HepG2 (cell line): ENCODE results near the gene SUOX. TPM values are rescaled to one million over a fixed set of nuclear protein-coding genes. Genes with fewer than 3 reads are reported as not detected.

Experiments
- BORCS8-MEF2B ChIP-seq: sonication (generic); formaldehyde crosslinking; IDR thresholded peaks from 2 replicates; pipeline ENCODE4 v1.8.0; 2022; ENCODE audit warnings: mild to moderate bottlenecking, missing genetic modification reagents
- CC2D1A ChIP-seq: sonication (generic); formaldehyde crosslinking; IDR thresholded peaks from 2 replicates; pipeline ENCODE4 v1.8.1; 2023; ENCODE audit warnings: mild to moderate bottlenecking, missing genetic modification reagents
- DMAP1 ChIP-seq: IDR thresholded peaks from 2 replicates; pipeline ENCODE4 v1.6.1; 2016
- DNMT3B ChIP-seq: conservative IDR thresholded peaks from 2 replicates; pipeline ENCODE4 v1.6.1; 2016; ENCODE audit warnings: missing biosample characterization, control low read depth
- EED ChIP-seq: sonication (generic); formaldehyde crosslinking; IDR thresholded peaks from 2 replicates; pipeline ENCODE4 v1.5.0; 2020; ENCODE audit warnings: mild to moderate bottlenecking, missing genetic modification reagents
- HCFC1 ChIP-seq: fragments of 150-350 bp; IDR thresholded peaks from 2 replicates; pipeline ENCODE4 v1.6.1; 2014; ENCODE audit warnings: low read depth, low read length
- IKZF4 ChIP-seq: sonication (generic); formaldehyde crosslinking; IDR thresholded peaks from 2 replicates; pipeline ENCODE4 v1.5.1; 2020; ENCODE audit warnings: borderline replicate concordance, mild to moderate bottlenecking, low read depth, missing genetic modification reagents; ENCODE audit errors: not compliant biosample characterization
- LCORL ChIP-seq, 2 experiments: fragments of 450-650 bp in 1 of 2; sonication (generic) in 1 of 2; formaldehyde crosslinking in 1 of 2; IDR thresholded peaks; 2 replicates each; pipeline versions ENCODE4 v1.5.0 to v1.6.1; 2017 to 2020; ENCODE audit warnings: antibody characterized with exemption in 1 of 2, missing genetic modification reagents in 1 of 2
- REL ChIP-seq: sonication (generic); formaldehyde crosslinking; conservative IDR thresholded peaks from 2 replicates; pipeline ENCODE4 v1.8.0; 2022; ENCODE audit warnings: mild to moderate bottlenecking, missing genetic modification reagents, moderate library complexity
- SMAD3 ChIP-seq: sonication (generic); formaldehyde crosslinking; IDR thresholded peaks from 2 replicates; pipeline ENCODE4 v1.4.0; 2020; ENCODE audit warnings: missing genetic modification reagents
- TGIF2 ChIP-seq: IDR thresholded peaks from 2 replicates; pipeline ENCODE4 v1.6.1; 2016; ENCODE audit warnings: control low read depth, missing compliant biosample characterization
- XRCC5 ChIP-seq: fragments of 200-400 bp; formaldehyde crosslinking; optimal IDR thresholded peaks from 2 replicates; pipeline ENCODE3; 2017; ENCODE audit warnings: mild to moderate bottlenecking, low read length
- ZNF121 ChIP-seq: sonication (generic); formaldehyde crosslinking; IDR thresholded peaks from 2 replicates; pipeline ENCODE4 v1.5.0; 2020; ENCODE audit warnings: mild to moderate bottlenecking, missing genetic modification reagents
- polyA plus RNA-seq, 8 experiments: library from polyadenylated mRNA; depleted of rRNA in 3 of 8; stranded (reverse) in 7 of 8; unstranded in 1 of 8; fragments of >200 nt; fragmentation: Illumina TruSeq in 4 of 8; extraction: Trizol in 4 of 8; gene quantifications; 2 replicates each; pipeline versions ENCODE4 v1.2.1 to v1.2.3, GENCODE V29; 2011 to 2016; ENCODE audit warnings: low read depth in 4 of 8, missing spikeins in 1 of 8, mixed read lengths in 1 of 8; ENCODE audit not compliant: insufficient read depth in 1 of 8
- total RNA-seq, 5 experiments: library from RNA; depleted of rRNA; stranded (reverse); fragments of >200 nt; fragmentation: Illumina TruSeq; extraction: Trizol; gene quantifications; 2 replicates each; pipeline ENCODE4 v1.2.3, GENCODE V29; 2016; ENCODE audit warnings: low read depth in 1 of 5
- TF ChIP-seq, protein P1 (sequence below): sonication (generic); formaldehyde crosslinking; IDR thresholded peaks from 2 replicates; pipeline ENCODE4 v1.4.0; 2020; ENCODE audit warnings: mild to moderate bottlenecking, low read depth, missing genetic modification reagents
- TF ChIP-seq, protein P2 (sequence below): IDR thresholded peaks from 2 replicates; pipeline ENCODE4 v1.6.1; 2012; ENCODE audit warnings: low read length, improper control_type of control experiment
- TF ChIP-seq, protein P3 (sequence below), 2 experiments: sonication (generic) in 1 of 2; formaldehyde crosslinking in 1 of 2; IDR thresholded peaks; 2 replicates each; pipeline versions ENCODE4 v1.4.0 to v1.6.1; 2018 to 2020; ENCODE audit warnings: missing genetic modification reagents in 2 of 2, borderline replicate concordance in 1 of 2, low read depth in 1 of 2, mild to moderate bottlenecking in 1 of 2, missing biosample characterization in 1 of 2
- TF ChIP-seq, protein P4 (sequence below): sonication (generic); formaldehyde crosslinking; IDR thresholded peaks from 2 replicates; pipeline ENCODE4 v1.4.0; 2020; ENCODE audit warnings: missing genetic modification reagents
- TF ChIP-seq, protein P5 (sequence below): sonication (generic); formaldehyde crosslinking; IDR thresholded peaks from 2 replicates; pipeline ENCODE4 v1.4.0; 2020; ENCODE audit warnings: missing genetic modification reagents
- TF ChIP-seq, protein P6 (sequence below): sonication (generic); formaldehyde crosslinking; IDR thresholded peaks from 2 replicates; pipeline ENCODE4 v1.5.0; 2020; ENCODE audit warnings: missing genetic modification reagents, mild to moderate bottlenecking, borderline replicate concordance

The SUOX gene
- total and polyA plus RNA-seq, 2 of the 13 experiments (the other 11 are each of a cell fraction or from before 2014, with no cell fraction given): 23.9 to 25.9 TPM

DNA sequence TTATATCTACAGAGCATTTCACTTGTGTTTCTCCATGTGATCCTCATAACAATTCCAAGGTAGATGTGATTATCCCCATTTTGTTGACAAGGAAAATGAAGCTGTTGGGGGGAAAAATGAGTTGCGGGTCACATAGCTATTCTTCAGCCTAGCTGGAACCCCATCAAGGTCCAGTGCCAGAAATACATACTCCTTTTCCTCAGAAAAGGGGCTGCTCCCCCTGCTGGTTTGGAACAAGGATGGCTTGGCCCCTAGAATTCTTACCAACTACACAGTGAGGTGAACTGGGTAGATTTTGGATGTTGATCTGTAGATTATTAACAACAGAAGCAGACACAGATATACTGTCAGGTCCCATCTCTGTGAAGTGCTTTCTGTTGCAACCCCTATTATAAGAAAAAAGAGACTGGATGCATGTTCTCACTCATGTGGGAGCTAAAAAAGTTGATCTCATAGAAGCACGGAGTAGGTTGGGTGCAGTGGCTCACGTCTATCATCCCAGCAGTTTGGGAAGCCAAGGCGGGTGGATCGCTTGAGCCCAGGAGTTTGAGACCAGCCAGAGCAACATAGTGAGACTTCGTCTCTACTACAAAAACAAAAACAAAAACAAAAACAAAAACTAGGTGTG is 32.7 kb downstream of the SUOX start (continued):
- TF ChIP-seq, protein P1, sequence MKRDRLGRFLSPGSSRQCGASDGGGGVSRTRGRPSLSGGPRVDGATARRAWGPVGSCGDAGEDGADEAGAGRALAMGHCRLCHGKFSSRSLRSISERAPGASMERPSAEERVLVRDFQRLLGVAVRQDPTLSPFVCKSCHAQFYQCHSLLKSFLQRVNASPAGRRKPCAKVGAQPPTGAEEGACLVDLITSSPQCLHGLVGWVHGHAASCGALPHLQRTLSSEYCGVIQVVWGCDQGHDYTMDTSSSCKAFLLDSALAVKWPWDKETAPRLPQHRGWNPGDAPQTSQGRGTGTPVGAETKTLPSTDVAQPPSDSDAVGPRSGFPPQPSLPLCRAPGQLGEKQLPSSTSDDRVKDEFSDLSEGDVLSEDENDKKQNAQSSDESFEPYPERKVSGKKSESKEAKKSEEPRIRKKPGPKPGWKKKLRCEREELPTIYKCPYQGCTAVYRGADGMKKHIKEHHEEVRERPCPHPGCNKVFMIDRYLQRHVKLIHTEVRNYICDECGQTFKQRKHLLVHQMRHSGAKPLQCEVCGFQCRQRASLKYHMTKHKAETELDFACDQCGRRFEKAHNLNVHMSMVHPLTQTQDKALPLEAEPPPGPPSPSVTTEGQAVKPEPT (CRISPR knock-in tag): no peak
- TF ChIP-seq, protein P2, sequence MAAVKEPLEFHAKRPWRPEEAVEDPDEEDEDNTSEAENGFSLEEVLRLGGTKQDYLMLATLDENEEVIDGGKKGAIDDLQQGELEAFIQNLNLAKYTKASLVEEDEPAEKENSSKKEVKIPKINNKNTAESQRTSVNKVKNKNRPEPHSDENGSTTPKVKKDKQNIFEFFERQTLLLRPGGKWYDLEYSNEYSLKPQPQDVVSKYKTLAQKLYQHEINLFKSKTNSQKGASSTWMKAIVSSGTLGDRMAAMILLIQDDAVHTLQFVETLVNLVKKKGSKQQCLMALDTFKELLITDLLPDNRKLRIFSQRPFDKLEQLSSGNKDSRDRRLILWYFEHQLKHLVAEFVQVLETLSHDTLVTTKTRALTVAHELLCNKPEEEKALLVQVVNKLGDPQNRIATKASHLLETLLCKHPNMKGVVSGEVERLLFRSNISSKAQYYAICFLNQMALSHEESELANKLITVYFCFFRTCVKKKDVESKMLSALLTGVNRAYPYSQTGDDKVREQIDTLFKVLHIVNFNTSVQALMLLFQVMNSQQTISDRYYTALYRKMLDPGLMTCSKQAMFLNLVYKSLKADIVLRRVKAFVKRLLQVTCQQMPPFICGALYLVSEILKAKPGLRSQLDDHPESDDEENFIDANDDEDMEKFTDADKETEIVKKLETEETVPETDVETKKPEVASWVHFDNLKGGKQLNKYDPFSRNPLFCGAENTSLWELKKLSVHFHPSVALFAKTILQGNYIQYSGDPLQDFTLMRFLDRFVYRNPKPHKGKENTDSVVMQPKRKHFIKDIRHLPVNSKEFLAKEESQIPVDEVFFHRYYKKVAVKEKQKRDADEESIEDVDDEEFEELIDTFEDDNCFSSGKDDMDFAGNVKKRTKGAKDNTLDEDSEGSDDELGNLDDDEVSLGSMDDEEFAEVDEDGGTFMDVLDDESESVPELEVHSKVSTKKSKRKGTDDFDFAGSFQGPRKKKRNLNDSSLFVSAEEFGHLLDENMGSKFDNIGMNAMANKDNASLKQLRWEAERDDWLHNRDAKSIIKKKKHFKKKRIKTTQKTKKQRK: no peak
- TF ChIP-seq TGIF2 (CRISPR knock-in tag) (0 out of 2 replicates have a peak, but pooled peaks have one; percentile 33), SMAD3 (CRISPR knock-in tag) (0 out of 2 replicates have a peak, but pooled peaks have one; percentile 29), HCFC1 (no peak), XRCC5 (peak; percentile 38), IKZF4 (CRISPR knock-in tag) (no peak), EED (CRISPR knock-in tag) (no peak), CC2D1A (CRISPR knock-in tag) (no peak), BORCS8-MEF2B (CRISPR knock-in tag) (0 out of 2 replicates have a peak, but pooled peaks have one; percentile 36), DMAP1 (CRISPR knock-in tag) (no peak), ZNF121 (CRISPR knock-in tag) (0 out of 2 replicates have a peak, but pooled peaks have one; percentile 14), REL (CRISPR knock-in tag) (no peak), LCORL (IDR thresholded peaks at IDR 0.05) (no peak), LCORL (CRISPR knock-in tag; IDR thresholded peaks at IDR 0.05) (0 out of 2 replicates have a peak, but pooled peaks have one; percentile 30), DNMT3B (CRISPR knock-in tag) (peak; percentile 79; the same call in 1 of the 2 replicates)
- TF ChIP-seq, protein P3, sequence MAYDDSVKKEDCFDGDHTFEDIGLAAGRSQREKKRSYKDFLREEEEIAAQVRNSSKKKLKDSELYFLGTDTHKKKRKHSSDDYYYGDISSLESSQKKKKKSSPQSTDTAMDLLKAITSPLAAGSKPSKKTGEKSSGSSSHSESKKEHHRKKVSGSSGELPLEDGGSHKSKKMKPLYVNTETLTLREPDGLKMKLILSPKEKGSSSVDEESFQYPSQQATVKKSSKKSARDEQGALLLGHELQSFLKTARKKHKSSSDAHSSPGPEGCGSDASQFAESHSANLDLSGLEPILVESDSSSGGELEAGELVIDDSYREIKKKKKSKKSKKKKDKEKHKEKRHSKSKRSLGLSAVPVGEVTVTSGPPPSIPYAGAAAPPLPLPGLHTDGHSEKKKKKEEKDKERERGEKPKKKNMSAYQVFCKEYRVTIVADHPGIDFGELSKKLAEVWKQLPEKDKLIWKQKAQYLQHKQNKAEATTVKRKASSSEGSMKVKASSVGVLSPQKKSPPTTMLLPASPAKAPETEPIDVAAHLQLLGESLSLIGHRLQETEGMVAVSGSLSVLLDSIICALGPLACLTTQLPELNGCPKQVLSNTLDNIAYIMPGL (CRISPR knock-in tag; IDR thresholded peaks at IDR 0.05; ENCODE audit: borderline replicate concordance in 1 of 2, low read depth in 1 of 2): 0 out of 4 replicates have a peak, but pooled peaks of 1 of the 2 experiments have one; percentile 41
- TF ChIP-seq, protein P4, sequence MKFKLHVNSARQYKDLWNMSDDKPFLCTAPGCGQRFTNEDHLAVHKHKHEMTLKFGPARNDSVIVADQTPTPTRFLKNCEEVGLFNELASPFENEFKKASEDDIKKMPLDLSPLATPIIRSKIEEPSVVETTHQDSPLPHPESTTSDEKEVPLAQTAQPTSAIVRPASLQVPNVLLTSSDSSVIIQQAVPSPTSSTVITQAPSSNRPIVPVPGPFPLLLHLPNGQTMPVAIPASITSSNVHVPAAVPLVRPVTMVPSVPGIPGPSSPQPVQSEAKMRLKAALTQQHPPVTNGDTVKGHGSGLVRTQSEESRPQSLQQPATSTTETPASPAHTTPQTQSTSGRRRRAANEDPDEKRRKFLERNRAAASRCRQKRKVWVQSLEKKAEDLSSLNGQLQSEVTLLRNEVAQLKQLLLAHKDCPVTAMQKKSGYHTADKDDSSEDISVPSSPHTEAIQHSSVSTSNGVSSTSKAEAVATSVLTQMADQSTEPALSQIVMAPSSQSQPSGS: no peak
- TF ChIP-seq, protein P5, sequence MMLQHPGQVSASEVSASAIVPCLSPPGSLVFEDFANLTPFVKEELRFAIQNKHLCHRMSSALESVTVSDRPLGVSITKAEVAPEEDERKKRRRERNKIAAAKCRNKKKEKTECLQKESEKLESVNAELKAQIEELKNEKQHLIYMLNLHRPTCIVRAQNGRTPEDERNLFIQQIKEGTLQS (CRISPR knock-in tag): no peak
- TF ChIP-seq, protein P6, sequence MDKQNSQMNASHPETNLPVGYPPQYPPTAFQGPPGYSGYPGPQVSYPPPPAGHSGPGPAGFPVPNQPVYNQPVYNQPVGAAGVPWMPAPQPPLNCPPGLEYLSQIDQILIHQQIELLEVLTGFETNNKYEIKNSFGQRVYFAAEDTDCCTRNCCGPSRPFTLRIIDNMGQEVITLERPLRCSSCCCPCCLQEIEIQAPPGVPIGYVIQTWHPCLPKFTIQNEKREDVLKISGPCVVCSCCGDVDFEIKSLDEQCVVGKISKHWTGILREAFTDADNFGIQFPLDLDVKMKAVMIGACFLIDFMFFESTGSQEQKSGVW (CRISPR knock-in tag): no peak
